ENCODE measurements around the gene OR5B21. TPM values are rescaled to one million over a fixed set of nuclear protein-coding genes. Genes with fewer than 3 reads are reported as not detected.

The OR5B21 gene
- total RNA-seq, 1 experiment from 2014 or later: not detected

DNA sequence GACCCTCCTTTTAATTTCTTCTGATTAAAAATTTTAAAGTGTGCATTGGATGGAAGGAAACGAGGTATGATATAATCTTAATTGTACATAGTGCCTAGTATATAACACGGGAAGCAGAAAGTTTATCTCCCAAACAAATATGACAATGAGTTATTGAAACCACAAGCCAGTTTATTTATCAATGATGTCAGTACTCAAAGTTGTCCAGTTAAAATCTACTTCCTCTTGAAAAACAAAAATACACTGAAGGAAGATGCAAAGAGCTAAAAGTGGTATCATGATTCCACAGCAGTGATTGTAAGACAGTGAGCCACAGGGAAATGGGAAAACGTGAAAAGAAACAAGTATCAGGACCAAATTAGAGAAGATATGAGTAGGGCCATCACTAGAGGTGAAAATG, 18.8 kb upstream of the OR5B21 start:
- no peak overlapping the region for H2BK20ac ChIP-seq (ENCODE audit: low read depth, low read length, poor library complexity, severe bottlenecking)
- H3K27ac Mint-ChIP-seq: no peak overlapping the region
- no peak overlapping the region for H3K14ac ChIP-seq (ENCODE audit: insufficient read depth, low read length)
- no peak overlapping the region for H3K18ac ChIP-seq (ENCODE audit: insufficient read length, low read depth, low read length)
- no peak overlapping the region for H3K23ac ChIP-seq (ENCODE audit: insufficient read length, low read depth, low read length)
- no peaks in the 10 kb centered on the region for H3K23me2 ChIP-seq (ENCODE audit: insufficient read length, low read depth, low read length, poor library complexity, severe bottlenecking)
- peaks cover 6 to 11% of the 10 kb centered on the region in 2 experiments for H3K9me3 Mint-ChIP-seq
- no peak for TF ChIP-seq CTCF (conservative IDR thresholded peaks at IDR 0.05)
- H4K5ac ChIP-seq (ENCODE audit: insufficient read length, low read depth, low read length): no peak overlapping the region
- no peak overlapping the region for H3K56ac ChIP-seq (ENCODE audit: insufficient read length, low read depth, low read length)
- H3K36me3 Mint-ChIP-seq (ENCODE audit: insufficient read depth in 1 of 3, low read depth in 3 of 3): peaks cover 9 to 11% (median 9%) of the 10 kb centered on the region in 3 experiments
- WGBS (ENCODE audit: extremely low coverage, insufficient read length, low lambda C conversion rate): no CpG with 5 or more reads among the region's 3 CpGs
- H3K4ac ChIP-seq (ENCODE audit: low read depth, low read length): no peak overlapping the region
- peaks cover 9% of the 10 kb centered on the region in 2 experiments for H3K4me1 Mint-ChIP-seq
- no peak overlapping the region for H2AK5ac ChIP-seq (ENCODE audit: insufficient read length, low read length)
- no peak overlapping the region for H2AFZ ChIP-seq (ENCODE audit: low read length)
- no peak overlapping the region for H3K4me3 Mint-ChIP-seq
- H3K27me3 ChIP-seq (ENCODE audit: insufficient read depth, low read length): no peaks in the 10 kb centered on the region
- H2BK12ac ChIP-seq (ENCODE audit: insufficient read length, low read depth, low read length): no peak overlapping the region
- no peak overlapping the region for H2BK5ac ChIP-seq (ENCODE audit: insufficient read length, low read length)
- H2BK120ac ChIP-seq (ENCODE audit: low read depth, low read length, poor library complexity, severe bottlenecking): no peak overlapping the region
- no peak overlapping the region for H4K8ac ChIP-seq (replicated peaks; ENCODE audit: insufficient read length, low read depth, low read length)
- H3K9me3 ChIP-seq (ENCODE audit: control insufficient read depth, low read depth, low read length): no peaks in the 10 kb centered on the region
- H4K91ac ChIP-seq (ENCODE audit: insufficient read length, low read depth, low read length): no peak overlapping the region
- H3K79me1 ChIP-seq (ENCODE audit: insufficient read depth, low read depth, low read length, poor library complexity, severe bottlenecking): no peaks in the 10 kb centered on the region
- no peak overlapping the region for H3K9ac ChIP-seq (ENCODE audit: extremely low read depth, insufficient read length, low read length)
- no peak overlapping the region for H2BK15ac ChIP-seq (ENCODE audit: low read depth, low read length)
- no peak overlapping the region for H3T11ph ChIP-seq (ENCODE audit: low read length)
- no peak for DNase-seq
- no peaks in the 10 kb centered on the region for H3K27me3 Mint-ChIP-seq (ENCODE audit: low read depth)
- H3K27ac ChIP-seq (ENCODE audit: insufficient read length, low read depth, low read length): no peak overlapping the region
- H3K4me2 ChIP-seq (ENCODE audit: insufficient read depth, insufficient read length, low read length): no peak overlapping the region
- no peaks in the 10 kb centered on the region for H4K20me1 ChIP-seq (ENCODE audit: control insufficient read depth, insufficient read depth, insufficient read length)
- no peaks in the 10 kb centered on the region for H3K4me1 ChIP-seq (ENCODE audit: insufficient read depth, low read length)
- no peaks in the 10 kb centered on the region for H3K79me2 ChIP-seq (ENCODE audit: insufficient read depth, low read length)

Measured in H9 (cell line).